Testis (tissue), 2 donors: ENCODE results near the gene CD1B.

Source experiments
- POLR2A ChIP-seq: fragments of 450-650 bp; IDR thresholded peaks from one replicate; pipeline ENCODE4 v1.6.1; 2017; ENCODE audit warnings: antibody characterized with exemption, mild to moderate bottlenecking, moderate library complexity
- TF ChIP-seq, protein P1 (sequence below), 3 experiments: fragments of 450-650 bp in 2 of 3; fragments of 200-600 bp in 1 of 3; sonication (generic) in 1 of 3; IDR thresholded peaks; one replicate each; pipeline ENCODE4 v1.5.1; 2016 to 2019; ENCODE audit warnings: antibody characterized with exemption in 3 of 3, mild to moderate bottlenecking in 2 of 3, moderate library complexity in 1 of 3

GRCh38 chr1:158286487-158286886 is 44.8 kb downstream of the CD1B start:
- TF ChIP-seq, protein P1, sequence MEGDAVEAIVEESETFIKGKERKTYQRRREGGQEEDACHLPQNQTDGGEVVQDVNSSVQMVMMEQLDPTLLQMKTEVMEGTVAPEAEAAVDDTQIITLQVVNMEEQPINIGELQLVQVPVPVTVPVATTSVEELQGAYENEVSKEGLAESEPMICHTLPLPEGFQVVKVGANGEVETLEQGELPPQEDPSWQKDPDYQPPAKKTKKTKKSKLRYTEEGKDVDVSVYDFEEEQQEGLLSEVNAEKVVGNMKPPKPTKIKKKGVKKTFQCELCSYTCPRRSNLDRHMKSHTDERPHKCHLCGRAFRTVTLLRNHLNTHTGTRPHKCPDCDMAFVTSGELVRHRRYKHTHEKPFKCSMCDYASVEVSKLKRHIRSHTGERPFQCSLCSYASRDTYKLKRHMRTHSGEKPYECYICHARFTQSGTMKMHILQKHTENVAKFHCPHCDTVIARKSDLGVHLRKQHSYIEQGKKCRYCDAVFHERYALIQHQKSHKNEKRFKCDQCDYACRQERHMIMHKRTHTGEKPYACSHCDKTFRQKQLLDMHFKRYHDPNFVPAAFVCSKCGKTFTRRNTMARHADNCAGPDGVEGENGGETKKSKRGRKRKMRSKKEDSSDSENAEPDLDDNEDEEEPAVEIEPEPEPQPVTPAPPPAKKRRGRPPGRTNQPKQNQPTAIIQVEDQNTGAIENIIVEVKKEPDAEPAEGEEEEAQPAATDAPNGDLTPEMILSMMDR (IDR thresholded peaks at IDR 0.05): no peak
- no peak for TF ChIP-seq POLR2A
